ENCODE results near the gene TLR10.

- TF ChIP-seq CTCF (IDR thresholded peaks at IDR 0.05) (no peak), POLR2A (IDR thresholded peaks at IDR 0.05) (no peak)
Measured at GRCh38 chr4:38829237-38829636, 46.4 kb upstream of the TLR10 start.

Data from esophagus squamous epithelium (tissue), 4 donors.